ENCODE results near the gene ANKAR.
"Not testable (repeated sequence)": the region's sequence is repeated elsewhere in the genome, so short reads cannot be mapped to it uniquely, and the experiment has no call there.

Gene ANKAR

GRCh38 chr2:189659734-189660133 is 14.7 kb upstream of the ANKAR start:
- H3K4me3 ChIP-seq (ENCODE audit: low read length): no peak overlapping the region
- no peak for TF ChIP-seq CTCF (IDR thresholded peaks at IDR 0.05; ENCODE audit: insufficient read depth, low read depth, low read length, missing control alignments)
- no peak for DNase-seq (ENCODE audit: low read depth)

- no peak overlapping the region for H3K4me3 ChIP-seq (ENCODE audit: low read length)
These were observed 13.7 kb upstream of the ANKAR start for GRCh38 chr2:189660803-189661147.

GRCh38 chr2:189661148-189661956 is 13.1 kb upstream of the ANKAR start, which contains the start of gene ASNSD1:
TSS of gene ASNSD1 (plus strand) at chr2:189661459. CDS start at chr2:189666133, 4,674 bp downstream.
- TF ChIP-seq CTCF (IDR thresholded peaks at IDR 0.05; ENCODE audit: insufficient read depth, low read depth, low read length, missing control alignments): peak; percentile 97
- peak within 1 kb of the TSS; percentile 99 for H3K4me3 ChIP-seq (ENCODE audit: low read length)
- peak; percentile 99 for DNase-seq (ENCODE audit: low read depth)

More at GRCh38 chr2:189660803-189661147, 13.7 kb upstream of the ANKAR start:
- no peak for DNase-seq (ENCODE audit: low read depth)
- TF ChIP-seq CTCF (IDR thresholded peaks at IDR 0.05; ENCODE audit: insufficient read depth, low read depth, low read length, missing control alignments): no peak

GRCh38 chr2:189661957-189662321 is 12.5 kb upstream of the ANKAR start:
- TF ChIP-seq CTCF (IDR thresholded peaks at IDR 0.05; ENCODE audit: insufficient read depth, low read depth, low read length, missing control alignments): no peak
- H3K4me3 ChIP-seq (ENCODE audit: low read length): peak overlapping the region; percentile 99
- DNase-seq (ENCODE audit: low read depth): no peak

- no peak for TF ChIP-seq CTCF (IDR thresholded peaks at IDR 0.05; ENCODE audit: insufficient read depth, low read depth, low read length, missing control alignments)
- DNase-seq (ENCODE audit: low read depth): no peak
- H3K4me3 ChIP-seq (ENCODE audit: low read length): peak overlapping the region; percentile 99
These were observed 11.7 kb upstream of the ANKAR start for GRCh38 chr2:189662669-189663226.

- not testable (repeated sequence) for DNase-seq (ENCODE audit: low read depth); H3K4me3 ChIP-seq (ENCODE audit: low read length)
These were observed 11.2 kb upstream of the ANKAR start for GRCh38 chr2:189663319-189663718.

- no peak for DNase-seq (ENCODE audit: low read depth)
- no peak overlapping the region for H3K4me3 ChIP-seq (ENCODE audit: low read length)
- TF ChIP-seq CTCF (IDR thresholded peaks at IDR 0.05; ENCODE audit: insufficient read depth, low read depth, low read length, missing control alignments): no peak
These were observed 4.6 kb upstream of the ANKAR start for GRCh38 chr2:189669913-189670312.

Measured in epithelial cell of esophagus (primary cell).